Stimulated activated CD4-positive, alpha-beta T cell treated with anti-CD3 and anti-CD28 coated beads, Interleukin-15, amount 100 ng/mL, for 24 hours (primary cell): ENCODE results near the gene SYNDIG1.

Experiments
- DNase-seq: peaks from one replicate; pipeline ENCODE4 v3.0.0-alpha.2; 2020

SYNDIG1 gene

GRCh38 chr20:24664266-24664986, 195.0 kb downstream of the SYNDIG1 start:
- no peak for DNase-seq

- DNase-seq: no peak
These were observed 195.8 kb downstream of the SYNDIG1 start for GRCh38 chr20:24665196-24665595.

GRCh38 chr20:24665741-24666191, 196.3 kb downstream of the SYNDIG1 start:
- no peak for DNase-seq

- DNase-seq: no peak
These were observed 198.4 kb downstream of the SYNDIG1 start for GRCh38 chr20:24667689-24668383.

GRCh38 chr20:24668384-24668702, 198.9 kb downstream of the SYNDIG1 start:
- no peak for DNase-seq

- DNase-seq: no peak
These were observed 199.4 kb downstream of the SYNDIG1 start for GRCh38 chr20:24668791-24669190.

GRCh38 chr20:24669701-24670100, 200.3 kb downstream of the SYNDIG1 start:
- DNase-seq: no peak

- DNase-seq: no peak
These were observed 201.0 kb downstream of the SYNDIG1 start for GRCh38 chr20:24670341-24670872.

GRCh38 chr20:24670981-24671380, 201.6 kb downstream of the SYNDIG1 start:
- no peak for DNase-seq

- DNase-seq: no peak
These were observed 202.9 kb downstream of the SYNDIG1 start for GRCh38 chr20:24672181-24672880.

- DNase-seq: no peak
These were observed 203.7 kb downstream of the SYNDIG1 start for GRCh38 chr20:24672886-24673677.

GRCh38 chr20:24673678-24674570, 204.5 kb downstream of the SYNDIG1 start:
- no peak for DNase-seq

- DNase-seq: no peak
These were observed 205.6 kb downstream of the SYNDIG1 start for GRCh38 chr20:24674921-24675605.

- DNase-seq: no peak
These were observed 206.4 kb downstream of the SYNDIG1 start for GRCh38 chr20:24675651-24676352.

- no peak for DNase-seq
These were observed 207.0 kb downstream of the SYNDIG1 start for GRCh38 chr20:24676353-24676977.

- no peak for DNase-seq
These were observed 207.5 kb downstream of the SYNDIG1 start for GRCh38 chr20:24676978-24677370.

- no peak for DNase-seq
These were observed 208.3 kb downstream of the SYNDIG1 start for GRCh38 chr20:24677626-24678315.

- no peak for DNase-seq
These were observed 209.1 kb downstream of the SYNDIG1 start for GRCh38 chr20:24678351-24679106.
